ENCODE results near the gene VASP. TPM values are rescaled to one million over a fixed set of nuclear protein-coding genes. Genes with fewer than 3 reads are reported as not detected.

Gene VASP
- total and polyA plus RNA-seq, 9 of the 15 experiments (the other 6 are each of a cell fraction or from before 2014, with no cell fraction given): 16.7 to 261 (median 112) TPM

- TF ChIP-seq ETS2 (tag; IDR thresholded peaks at IDR 0.05; ENCODE audit: borderline replicate concordance, poor library complexity, severe bottlenecking) (no peak), FOXM1 (IDR thresholded peaks at IDR 0.05; ENCODE audit: low read depth) (no peak), FOXM1 (CRISPR knock-in tag; IDR thresholded peaks at IDR 0.05; ENCODE audit: low read depth) (no peak), KLF13 (tag; IDR thresholded peaks at IDR 0.05; ENCODE audit: borderline replicate concordance, low read depth) (peak; percentile 98), TARDBP (IDR thresholded peaks at IDR 0.05) (peak; percentile 64; the same call in 1 of the 2 replicates), HCFC1 (IDR thresholded peaks at IDR 0.05; ENCODE audit: low read depth, low read length) (0 out of 2 replicates have a peak, but pooled peaks have one; percentile 16), ID3 (CRISPR knock-in tag; IDR thresholded peaks at IDR 0.05) (no peak), ID3 (tag; IDR thresholded peaks at IDR 0.05) (no peak), ZNF592 (IDR thresholded peaks at IDR 0.05) (no peak), HSF4 (CRISPR knock-in tag; IDR thresholded peaks at IDR 0.05; ENCODE audit: borderline replicate concordance) (no peak), MAZ (CRISPR knock-in tag; conservative IDR thresholded peaks at IDR 0.05 in 1 of 2, IDR thresholded peaks at IDR 0.05 in 1 of 2) (peak; percentile 30 to 81; a peak in 2 of 4 replicates), ATF2 (CRISPR knock-in tag; IDR thresholded peaks at IDR 0.05) (no peak; the same call in 1 of the 2 replicates), POLR3A (IDR thresholded peaks at IDR 0.05; ENCODE audit: borderline replicate concordance, extremely low read depth, insufficient read depth, insufficient read length) (no peak), MBD2 (IDR thresholded peaks at IDR 0.05; ENCODE audit: borderline replicate concordance, low read depth) (no peak), VEZF1 (CRISPR knock-in tag; IDR thresholded peaks at IDR 0.05) (peak; percentile 92), CHD4 (IDR thresholded peaks at IDR 0.05; ENCODE audit: insufficient read depth, insufficient replicate concordance, low read depth, low read length, poor library complexity, severe bottlenecking) (peak; percentile 58), NCOA4 (IDR thresholded peaks at IDR 0.05; ENCODE audit: partially characterized antibody) (no peak), ZBED1 (IDR thresholded peaks at IDR 0.05) (0 out of 2 replicates have a peak, but pooled peaks have one; percentile 36)
Observed at GRCh38 chr19:45467456-45468158, 39.7 kb upstream of the VASP start, which contains the start of gene FOSB (continued).

All from K562 (cell line).